ENCODE results near the gene MAGEA8. TPM values are rescaled to one million over a fixed set of nuclear protein-coding genes. Genes with fewer than 3 reads are reported as not detected.
"Not testable (repeated sequence)": the region's sequence is repeated elsewhere in the genome, so short reads cannot be mapped to it uniquely, and the experiment has no call there.

The MAGEA8 gene, protein sequence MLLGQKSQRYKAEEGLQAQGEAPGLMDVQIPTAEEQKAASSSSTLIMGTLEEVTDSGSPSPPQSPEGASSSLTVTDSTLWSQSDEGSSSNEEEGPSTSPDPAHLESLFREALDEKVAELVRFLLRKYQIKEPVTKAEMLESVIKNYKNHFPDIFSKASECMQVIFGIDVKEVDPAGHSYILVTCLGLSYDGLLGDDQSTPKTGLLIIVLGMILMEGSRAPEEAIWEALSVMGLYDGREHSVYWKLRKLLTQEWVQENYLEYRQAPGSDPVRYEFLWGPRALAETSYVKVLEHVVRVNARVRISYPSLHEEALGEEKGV
- total RNA-seq: 0.22 TPM in 1 of 2 replicates, not detected in the other
- long read RNA-seq: 0 reads

- no peaks in the 10 kb centered on the region for H3K36me3 Mint-ChIP-seq (ENCODE audit: insufficient read depth)
- TF ChIP-seq, protein P1, sequence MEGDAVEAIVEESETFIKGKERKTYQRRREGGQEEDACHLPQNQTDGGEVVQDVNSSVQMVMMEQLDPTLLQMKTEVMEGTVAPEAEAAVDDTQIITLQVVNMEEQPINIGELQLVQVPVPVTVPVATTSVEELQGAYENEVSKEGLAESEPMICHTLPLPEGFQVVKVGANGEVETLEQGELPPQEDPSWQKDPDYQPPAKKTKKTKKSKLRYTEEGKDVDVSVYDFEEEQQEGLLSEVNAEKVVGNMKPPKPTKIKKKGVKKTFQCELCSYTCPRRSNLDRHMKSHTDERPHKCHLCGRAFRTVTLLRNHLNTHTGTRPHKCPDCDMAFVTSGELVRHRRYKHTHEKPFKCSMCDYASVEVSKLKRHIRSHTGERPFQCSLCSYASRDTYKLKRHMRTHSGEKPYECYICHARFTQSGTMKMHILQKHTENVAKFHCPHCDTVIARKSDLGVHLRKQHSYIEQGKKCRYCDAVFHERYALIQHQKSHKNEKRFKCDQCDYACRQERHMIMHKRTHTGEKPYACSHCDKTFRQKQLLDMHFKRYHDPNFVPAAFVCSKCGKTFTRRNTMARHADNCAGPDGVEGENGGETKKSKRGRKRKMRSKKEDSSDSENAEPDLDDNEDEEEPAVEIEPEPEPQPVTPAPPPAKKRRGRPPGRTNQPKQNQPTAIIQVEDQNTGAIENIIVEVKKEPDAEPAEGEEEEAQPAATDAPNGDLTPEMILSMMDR (IDR thresholded peaks at IDR 0.05; ENCODE audit: unreplicated experiment): peak; percentile 12
- no peaks in the 10 kb centered on the region for H3K27me3 Mint-ChIP-seq
- H3K27ac Mint-ChIP-seq: no peak within 1 kb of the TSS
- DNase-seq (ENCODE audit: low spot score, unreplicated experiment): no peak
- H3K4me1 Mint-ChIP-seq (ENCODE audit: low read depth): no peaks in the 10 kb centered on the region
- no peak within 1 kb of the TSS for H3K4me3 Mint-ChIP-seq (ENCODE audit: low read depth)
- H3K9me3 Mint-ChIP-seq (ENCODE audit: low read depth): peaks cover 10% of the 10 kb centered on the region
Observed at GRCh38 chrX:149881081-149881711, at the start of gene MAGEA8. MAGEA8 (plus strand) TSS chrX:149881183; CDS start chrX:149884273, 3,090 bp downstream.

GRCh38 chrX:149831473-149831872, 49.5 kb upstream of the MAGEA8 start:
- Mint-ChIP-seq H3K27ac (no peak overlapping the region), H3K9me3 (ENCODE audit: low read depth) (peaks cover 24% of the 10 kb centered on the region), H3K4me3 (ENCODE audit: low read depth) (no peak overlapping the region), H3K4me1 (ENCODE audit: low read depth) (peaks cover 12% of the 10 kb centered on the region), H3K27me3 (peaks cover 16% of the 10 kb centered on the region), H3K36me3 (ENCODE audit: insufficient read depth) (no peaks in the 10 kb centered on the region)
- TF ChIP-seq, protein P1 (IDR thresholded peaks at IDR 0.05; ENCODE audit: unreplicated experiment): no peak
- DNase-seq (ENCODE audit: low spot score, unreplicated experiment): no peak

DNA sequence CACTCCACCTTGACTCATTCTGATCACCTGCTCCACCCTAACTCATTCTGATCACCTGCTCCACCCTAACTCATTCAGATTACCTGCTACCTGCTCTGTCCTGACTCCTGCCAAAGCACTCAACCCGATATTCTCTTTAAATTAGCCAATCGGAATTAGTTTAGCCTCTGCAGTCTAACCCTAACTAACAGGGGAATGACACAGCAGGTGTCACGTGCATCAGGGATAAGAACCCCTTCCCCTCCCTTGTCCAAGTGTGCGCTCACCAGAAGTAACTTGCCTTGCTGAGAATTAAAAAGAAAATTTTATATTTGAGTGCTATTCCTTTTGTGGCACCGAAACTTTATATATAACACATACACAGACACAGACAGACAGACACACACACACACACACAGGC, 44.3 kb upstream of the MAGEA8 start:
- H3K27me3 Mint-ChIP-seq; H3K27ac Mint-ChIP-seq; H3K36me3 Mint-ChIP-seq (ENCODE audit: insufficient read depth); DNase-seq (ENCODE audit: low spot score, unreplicated experiment); H3K4me1 Mint-ChIP-seq (ENCODE audit: low read depth); H3K4me3 Mint-ChIP-seq (ENCODE audit: low read depth): not testable (repeated sequence)
- H3K9me3 Mint-ChIP-seq (ENCODE audit: low read depth): peaks cover 37% of the 10 kb centered on the region

DNA sequence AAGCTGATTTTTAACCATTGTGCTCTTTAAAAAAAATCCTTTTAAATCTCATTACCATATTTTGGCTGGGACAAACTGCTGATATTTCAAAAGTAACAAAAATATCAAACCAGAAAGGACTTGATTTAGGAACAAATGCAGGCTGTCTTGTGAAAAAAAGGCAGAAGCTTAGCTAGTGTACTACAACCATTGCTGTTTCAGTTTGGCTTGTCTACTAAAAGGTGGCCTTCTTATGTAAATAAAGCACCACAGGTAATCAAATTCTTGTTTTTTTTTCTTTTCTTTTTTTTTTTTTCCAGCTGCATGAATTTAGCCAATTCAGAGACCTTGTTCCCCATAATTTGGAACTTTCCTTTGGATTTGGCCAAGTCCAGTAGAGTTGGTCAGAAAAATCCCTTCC, 43.8 kb upstream of the MAGEA8 start:
- no peak overlapping the region for H3K27ac Mint-ChIP-seq
- no peak for DNase-seq (ENCODE audit: low spot score, unreplicated experiment)
- no peaks in the 10 kb centered on the region for H3K4me1 Mint-ChIP-seq (ENCODE audit: low read depth)
- peaks cover 36% of the 10 kb centered on the region for H3K9me3 Mint-ChIP-seq (ENCODE audit: low read depth)
- H3K27me3 Mint-ChIP-seq: no peaks in the 10 kb centered on the region
- no peak overlapping the region for H3K4me3 Mint-ChIP-seq (ENCODE audit: low read depth)
- no peaks in the 10 kb centered on the region for H3K36me3 Mint-ChIP-seq (ENCODE audit: insufficient read depth)
- TF ChIP-seq, protein P1 (IDR thresholded peaks at IDR 0.05; ENCODE audit: unreplicated experiment): no peak

GRCh38 chrX:149837639-149838038, 43.3 kb upstream of the MAGEA8 start:
- no peaks in the 10 kb centered on the region for H3K27me3 Mint-ChIP-seq
- peaks cover 32% of the 10 kb centered on the region for H3K9me3 Mint-ChIP-seq (ENCODE audit: low read depth)
- TF ChIP-seq, protein P1 (IDR thresholded peaks at IDR 0.05; ENCODE audit: unreplicated experiment): no peak
- H3K27ac Mint-ChIP-seq: no peak overlapping the region
- no peak overlapping the region for H3K4me3 Mint-ChIP-seq (ENCODE audit: low read depth)
- H3K36me3 Mint-ChIP-seq (ENCODE audit: insufficient read depth): no peaks in the 10 kb centered on the region
- no peak for DNase-seq (ENCODE audit: low spot score, unreplicated experiment)
- no peaks in the 10 kb centered on the region for H3K4me1 Mint-ChIP-seq (ENCODE audit: low read depth)
